IMR-90 (cell line): Measurements from ENCODE around the gene TMEM9. TPM values are rescaled to one million over a fixed set of nuclear protein-coding genes. Genes with fewer than 3 reads are reported as not detected.

Experiments
- CHD1 ChIP-seq: IDR thresholded peaks from 2 replicates; pipeline ENCODE4 v1.6.1; 2012; ENCODE audit warnings: low read depth, low read length, improper control_type of control experiment
- CTCF ChIP-seq: conservative IDR thresholded peaks from 2 replicates; pipeline ENCODE4 v1.5.1; 2012; ENCODE audit warnings: mild to moderate bottlenecking, low read depth, low read length, improper control_type of control experiment
- FOS ChIP-seq: fragments of 150-350 bp; IDR thresholded peaks from 2 replicates; pipeline ENCODE4 v1.6.1; 2016; ENCODE audit warnings: low read depth, low read length
- RAD21 ChIP-seq: IDR thresholded peaks from 2 replicates; pipeline ENCODE4 v1.6.1; 2012; ENCODE audit warnings: low read length, improper control_type of control experiment
- polyA plus RNA-seq, 3 experiments: library from polyadenylated mRNA; depleted of rRNA; stranded (reverse); fragments of >200 nt; gene quantifications; 2 replicates each; pipeline ENCODE4 v1.2.3, GENCODE V29; 2012; ENCODE audit warnings: low replicate concordance in 1 of 3
- total RNA-seq: library from RNA; depleted of rRNA; stranded (reverse); fragments of >200 nt; gene quantifications from 2 replicates; pipeline ENCODE4 v1.2.3, GENCODE V29; 2012

The TMEM9 gene
- total and polyA plus RNA-seq, 2 of the 4 experiments (the other 2 are of a cell fraction) = 76.7 to 107 TPM

- TF ChIP-seq CTCF (peak; percentile 27; the same call in 1 of the 2 replicates), FOS (no peak), RAD21 (peak; percentile 30), CHD1 (no peak)
These were observed 27.2 kb downstream of the TMEM9 start, which contains the start of gene ASCL5 (continued) for GRCh38 chr1:201126832-201127754.
